HG02943 (cell line): ENCODE measurements around the gene MTA1.

Source experiments
- ATAC-seq: cut with Tn5 transposase; IDR thresholded peaks from one replicate; pipeline ENCODE4 v1.9.1; 2021; ENCODE audit warnings: mild to moderate bottlenecking, low read depth, moderate library complexity; ENCODE audit not compliant: unreplicated experiment

The MTA1 gene

DNA sequence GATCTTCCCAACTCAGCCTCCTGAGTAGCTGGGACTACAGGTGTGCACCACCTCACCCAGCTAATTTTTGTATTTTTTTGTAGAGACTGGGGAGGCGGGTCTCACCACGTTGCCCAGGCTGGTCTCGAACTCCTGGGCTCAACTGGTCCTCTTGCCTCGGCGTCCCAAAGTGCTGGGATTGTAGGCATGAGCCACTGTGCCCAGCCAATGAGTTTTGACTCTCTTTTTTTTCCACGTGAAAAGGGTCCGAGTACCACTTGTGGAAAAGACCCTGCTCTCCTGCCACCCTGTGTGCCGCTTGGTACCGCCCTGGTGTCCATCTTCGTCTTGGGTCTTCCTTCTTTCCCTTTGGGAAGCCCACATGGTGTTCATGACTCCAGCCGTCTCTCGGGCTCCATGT is 89.0 kb downstream of the MTA1 start:
- ATAC-seq = no peak

DNA sequence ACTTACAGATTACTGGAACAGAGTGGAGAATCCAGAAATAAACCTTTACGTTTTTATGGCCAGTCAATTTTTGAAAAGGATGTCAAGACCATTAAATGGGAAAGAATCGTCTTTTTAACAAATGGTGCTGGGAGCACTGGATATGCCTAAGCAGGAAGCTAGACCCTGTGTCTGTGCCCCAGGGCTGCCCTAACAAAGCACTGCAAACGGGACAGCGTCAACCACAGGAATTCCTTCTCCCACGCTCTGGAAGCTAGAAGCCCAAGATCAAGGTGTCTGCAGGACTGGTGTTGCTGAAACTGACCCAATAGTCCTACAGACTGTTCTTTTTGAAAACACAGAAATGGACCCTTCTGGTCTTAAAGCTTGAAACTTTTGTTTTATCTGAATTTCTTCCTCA is 97.5 kb downstream of the MTA1 start:
- ATAC-seq = no peak

DNA sequence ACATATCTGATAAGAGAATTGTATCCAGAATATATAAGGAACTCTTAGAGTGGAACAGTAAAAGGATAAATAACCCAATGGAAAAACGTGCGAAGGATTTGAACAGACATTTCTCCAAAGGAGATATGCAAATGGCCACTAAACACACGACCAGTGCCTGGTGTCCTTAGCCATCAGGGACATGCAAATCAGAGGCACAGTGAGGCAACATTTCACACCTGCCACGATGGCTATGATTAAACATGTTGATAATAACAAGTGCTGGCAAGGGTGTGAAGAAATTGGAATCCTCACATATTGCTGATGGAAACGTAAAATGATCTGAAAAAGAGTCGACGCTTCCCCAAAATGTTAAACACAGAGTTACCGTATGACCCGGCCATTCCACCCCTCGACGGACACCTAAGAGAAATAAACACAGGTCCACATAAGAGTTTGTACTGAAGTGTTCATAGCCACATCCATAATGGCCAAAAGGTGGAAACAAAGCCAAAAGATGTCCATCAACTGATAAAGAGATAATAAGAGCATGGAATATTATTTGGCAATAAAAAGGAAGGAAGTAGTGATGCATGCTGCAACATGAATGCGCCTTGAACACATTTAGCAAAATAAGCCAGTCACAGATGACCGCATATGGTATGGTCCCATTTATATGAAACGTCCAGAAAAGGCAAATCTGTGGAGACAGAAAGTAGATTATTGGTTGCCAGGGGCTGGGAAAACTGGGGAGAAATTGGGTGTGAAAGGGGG is 100.5 kb downstream of the MTA1 start:
- no peak for ATAC-seq
